ENCODE results near the gene PILRB. TPM values are rescaled to one million over a fixed set of nuclear protein-coding genes. Genes with fewer than 3 reads are reported as not detected.

Gene PILRB
- total RNA-seq, 1 experiment from 2014 or later: 119 TPM

- H4K20me1 ChIP-seq (ENCODE audit: insufficient read depth): peaks cover 9% of the 10 kb centered on the region; the same call in 1 of the 2 replicates
- TF ChIP-seq CTCF (conservative IDR thresholded peaks at IDR 0.05) (no peak), EZH2 (IDR thresholded peaks at IDR 0.05; ENCODE audit: low read depth) (no peak)
- BruUV-seq (replicated peaks): no TSS peak
- no peaks in the 10 kb centered on the region for H3K27me3 ChIP-seq (ENCODE audit: insufficient read depth, low read depth)
- no peaks in the 10 kb centered on the region for H3K4me1 ChIP-seq (replicated peaks; ENCODE audit: insufficient read depth)
- no peaks in the 10 kb centered on the region for H3K9me3 ChIP-seq (ENCODE audit: insufficient read depth, low read depth)
- no peak overlapping the region for H3K4me2 ChIP-seq
- H2AFZ ChIP-seq: no peak overlapping the region
- no peaks in the 10 kb centered on the region for H3K36me3 ChIP-seq (ENCODE audit: low read depth)
- no peak for DNase-seq
- no peaks in the 10 kb centered on the region for H3K79me2 ChIP-seq (ENCODE audit: low read depth)
- CTCF ChIA-PET: no interaction called here
- intact Hi-C loops (cut with micrococcal nuclease; ENCODE audit: unreplicated experiment): no loop called here
- H3K4me3 ChIP-seq: no peak overlapping the region
- H3K9me2 ChIP-seq (ENCODE audit: insufficient read depth): no peaks in the 10 kb centered on the region
- H3F3A ChIP-seq (ENCODE audit: insufficient read depth, low read depth): peaks cover 33% of the 10 kb centered on the region
- POLR2A ChIA-PET (ENCODE audit: unreplicated experiment): interaction anchor here (0.6 kb wide), 2 partner anchors 202 to 233 kb away, joined by 3 to 7 read pairs; partner anchors contain the start of gene GAL3ST4
- H3K27ac ChIP-seq: no peak overlapping the region
Measured at GRCh38 chr7:100370746-100371145, 12.8 kb downstream of the PILRB start.

GRCh38 chr7:100371561-100372171, 13.7 kb downstream of the PILRB start:
- ChIA-PET CTCF (interaction anchor here (0.5 kb wide), 1 partner anchor 115 kb away, joined by 3 read pairs; no protein-coding TSS in a partner anchor), POLR2A (ENCODE audit: unreplicated experiment) (interaction anchor here (0.6 kb wide), 1 partner anchor 48 kb away, joined by 4 read pairs; no protein-coding TSS in a partner anchor)
- peaks cover 24% of the 10 kb centered on the region for H3F3A ChIP-seq (ENCODE audit: insufficient read depth, low read depth)
- H3K27me3 ChIP-seq (ENCODE audit: insufficient read depth, low read depth): no peaks in the 10 kb centered on the region
- H3K4me1 ChIP-seq (replicated peaks; ENCODE audit: insufficient read depth): no peaks in the 10 kb centered on the region
- no peak overlapping the region for H3K27ac ChIP-seq
- H3K4me2 ChIP-seq: no peak overlapping the region
- no peak for TF ChIP-seq EZH2 (IDR thresholded peaks at IDR 0.05; ENCODE audit: low read depth)
- no peak for TF ChIP-seq CTCF (conservative IDR thresholded peaks at IDR 0.05)
- no peak overlapping the region for H3K4me3 ChIP-seq
- H4K20me1 ChIP-seq (ENCODE audit: insufficient read depth): peaks cover 6% of the 10 kb centered on the region; the same call in 1 of the 2 replicates
- intact Hi-C loops (cut with micrococcal nuclease; ENCODE audit: unreplicated experiment): no loop called here
- H3K36me3 ChIP-seq (ENCODE audit: low read depth): no peaks in the 10 kb centered on the region
- no peaks in the 10 kb centered on the region for H3K9me3 ChIP-seq (ENCODE audit: insufficient read depth, low read depth)
- H3K79me2 ChIP-seq (ENCODE audit: low read depth): no peaks in the 10 kb centered on the region
- no peak overlapping the region for H2AFZ ChIP-seq
- no peak for DNase-seq
- BruUV-seq (replicated peaks): no TSS peak
- H3K9me2 ChIP-seq (ENCODE audit: insufficient read depth): no peaks in the 10 kb centered on the region

- H3K79me2 ChIP-seq (ENCODE audit: low read depth): no peaks in the 10 kb centered on the region
- no peaks in the 10 kb centered on the region for H3K9me2 ChIP-seq (ENCODE audit: insufficient read depth)
- no peak overlapping the region for H3K4me2 ChIP-seq
- ChIA-PET CTCF (no interaction called here), POLR2A (ENCODE audit: unreplicated experiment) (interaction anchor here (0.6 kb wide), 1 partner anchor 48 kb away, joined by 4 read pairs; no protein-coding TSS in a partner anchor)
- H3K4me3 ChIP-seq: no peak overlapping the region
- no peak overlapping the region for H2AFZ ChIP-seq
- DNase-seq: no peak
- H3K27ac ChIP-seq: no peak overlapping the region
- peaks cover 18% of the 10 kb centered on the region for H3F3A ChIP-seq (ENCODE audit: insufficient read depth, low read depth)
- H3K36me3 ChIP-seq (ENCODE audit: low read depth): no peaks in the 10 kb centered on the region
- H4K20me1 ChIP-seq (ENCODE audit: insufficient read depth): 0 out of 2 replicates have a peak, but pooled peaks cover 3% of the 10 kb centered on the region
- no peaks in the 10 kb centered on the region for H3K27me3 ChIP-seq (ENCODE audit: insufficient read depth, low read depth)
- intact Hi-C loops (cut with micrococcal nuclease; ENCODE audit: unreplicated experiment): no loop called here
- BruUV-seq (replicated peaks): no TSS peak
- no peak for TF ChIP-seq CTCF (conservative IDR thresholded peaks at IDR 0.05)
- no peak for TF ChIP-seq EZH2 (IDR thresholded peaks at IDR 0.05; ENCODE audit: low read depth)
- no peaks in the 10 kb centered on the region for H3K4me1 ChIP-seq (replicated peaks; ENCODE audit: insufficient read depth)
- no peaks in the 10 kb centered on the region for H3K9me3 ChIP-seq (ENCODE audit: insufficient read depth, low read depth)
Measured at GRCh38 chr7:100372256-100372655, 14.3 kb downstream of the PILRB start.
